Gastroesophageal sphincter (tissue), 4 donors: ENCODE measurements around the gene PDLIM4. TPM values are rescaled to one million over a fixed set of nuclear protein-coding genes. Genes with fewer than 3 reads are reported as not detected.

ENCODE experiments used
- ATAC-seq: fragments of 150-250 bp; one replicate; pipeline ENCODE4 v1.9.1; 2016; ENCODE audit warnings: mild to moderate bottlenecking, moderate library complexity
- H3K27ac ChIP-seq, 4 donors: fragments of 200-600 bp; sonication (generic) in 3 of 4; 1 replicate in 3 of 4; 2 replicates in 1 of 4; pipeline ENCODE4 v1.5.1; 2016 to 2019
- H3K27me3 ChIP-seq: fragments of 200-600 bp; sonication (generic); one replicate; pipeline ENCODE4 v1.5.1; 2019
- H3K36me3 ChIP-seq, 2 donors: fragments of 200-600 bp; sonication (generic); one replicate each; pipeline ENCODE4 v1.5.1; 2019; ENCODE audit warnings: control low read depth in 1 of 2
- H3K4me1 ChIP-seq, 3 donors: fragments of 200-600 bp; sonication (generic); 1 replicate in 2 of 3; 2 replicates in 1 of 3; pipeline ENCODE4 v1.5.1; 2016 to 2019; ENCODE audit warnings: control low read depth in 2 of 3
- H3K4me3 ChIP-seq, 2 donors: fragments of 200-600 bp; sonication (generic); one replicate each; pipeline ENCODE4 v1.5.1; 2019; ENCODE audit warnings: mild to moderate bottlenecking in 1 of 2, moderate library complexity in 1 of 2
- H3K9me3 ChIP-seq, 3 donors: fragments of 200-600 bp; sonication (generic); one replicate each; pipeline ENCODE4 v1.5.1; 2017 to 2019; ENCODE audit warnings: control low read depth in 2 of 3
- EP300 ChIP-seq: sonication (generic); formaldehyde crosslinking; IDR thresholded peaks from one replicate; pipeline ENCODE4 v1.6.1; 2017; ENCODE audit warnings: antibody characterized with exemption, mild to moderate bottlenecking
- POLR2A ChIP-seq, 2 donors: fragments of 450-650 bp; IDR thresholded peaks; one replicate each; pipeline ENCODE4 v1.6.1; 2017; ENCODE audit warnings: antibody characterized with exemption in 2 of 2, mild to moderate bottlenecking in 2 of 2, moderate library complexity in 1 of 2
- POLR2AphosphoS5 ChIP-seq: sonication (generic); formaldehyde crosslinking; IDR thresholded peaks from one replicate; pipeline ENCODE4 v1.6.1; 2017; ENCODE audit warnings: antibody characterized with exemption
- WGBS, 2 donors: methylation state at CpG; one replicate each; pipeline ENCODE4 v1.1.5; 2018; ENCODE audit warnings: low coverage in 1 of 2; 5-methylcytosine and 5-hydroxymethylcytosine counted together
- total RNA-seq, 4 donors: library from RNA; depleted of rRNA; stranded (reverse); fragments of >200 nt; gene quantifications; one replicate each; pipeline ENCODE4 v1.1.0, GENCODE V29; 2016
- TF ChIP-seq, protein P1 (sequence below), 4 experiments: fragments of 200-600 bp in 2 of 4; fragments of 450-650 bp in 2 of 4; sonication (generic) in 1 of 4; IDR thresholded peaks; one replicate each; pipeline ENCODE4 v1.5.1; 2017 to 2019; ENCODE audit warnings: antibody characterized with exemption in 4 of 4, mild to moderate bottlenecking in 2 of 4, moderate library complexity in 2 of 4

PDLIM4 gene
- total RNA-seq, 4 donors from 2014 or later = 75.0 to 200 (median 92.7) TPM

DNA sequence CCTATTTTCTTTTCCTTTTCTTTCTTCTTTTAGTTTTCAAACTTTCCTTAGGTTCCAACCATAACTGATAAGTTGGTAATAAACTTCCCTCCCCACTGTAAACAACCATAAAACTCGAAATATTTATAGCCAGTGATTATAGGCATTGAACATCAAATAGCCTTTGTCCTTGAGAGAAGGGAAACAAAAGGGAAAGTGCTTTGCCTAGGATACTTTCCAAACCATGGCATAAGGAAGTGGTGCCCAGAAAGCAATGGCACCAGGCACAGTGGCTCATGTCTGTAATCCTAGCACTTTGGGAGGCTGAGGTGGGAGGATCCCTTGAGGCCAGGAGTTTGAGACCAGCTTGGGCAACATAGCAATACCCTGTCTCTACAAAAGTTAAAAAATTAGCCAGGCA, 11.9 kb upstream of the PDLIM4 start:
- Histone ChIP-seq H3K27me3 (no peaks in the 10 kb centered on the region), H3K36me3 (no peaks in the 10 kb centered on the region), H3K4me3 (no peak overlapping the region), H3K4me1 (no peaks in the 10 kb centered on the region), H3K9me3 (peaks cover 0 to 27% (median 0%) of the 10 kb centered on the region in 3 donors), H3K27ac (no peak overlapping the region)
- TF ChIP-seq EP300 = no peak
- TF ChIP-seq POLR2A (IDR thresholded peaks at IDR 0.05) = no peak
- TF ChIP-seq POLR2AphosphoS5 = no peak
- TF ChIP-seq, protein P1, sequence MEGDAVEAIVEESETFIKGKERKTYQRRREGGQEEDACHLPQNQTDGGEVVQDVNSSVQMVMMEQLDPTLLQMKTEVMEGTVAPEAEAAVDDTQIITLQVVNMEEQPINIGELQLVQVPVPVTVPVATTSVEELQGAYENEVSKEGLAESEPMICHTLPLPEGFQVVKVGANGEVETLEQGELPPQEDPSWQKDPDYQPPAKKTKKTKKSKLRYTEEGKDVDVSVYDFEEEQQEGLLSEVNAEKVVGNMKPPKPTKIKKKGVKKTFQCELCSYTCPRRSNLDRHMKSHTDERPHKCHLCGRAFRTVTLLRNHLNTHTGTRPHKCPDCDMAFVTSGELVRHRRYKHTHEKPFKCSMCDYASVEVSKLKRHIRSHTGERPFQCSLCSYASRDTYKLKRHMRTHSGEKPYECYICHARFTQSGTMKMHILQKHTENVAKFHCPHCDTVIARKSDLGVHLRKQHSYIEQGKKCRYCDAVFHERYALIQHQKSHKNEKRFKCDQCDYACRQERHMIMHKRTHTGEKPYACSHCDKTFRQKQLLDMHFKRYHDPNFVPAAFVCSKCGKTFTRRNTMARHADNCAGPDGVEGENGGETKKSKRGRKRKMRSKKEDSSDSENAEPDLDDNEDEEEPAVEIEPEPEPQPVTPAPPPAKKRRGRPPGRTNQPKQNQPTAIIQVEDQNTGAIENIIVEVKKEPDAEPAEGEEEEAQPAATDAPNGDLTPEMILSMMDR (IDR thresholded peaks at IDR 0.05) = no peak
- ATAC-seq = no peak
- 60% methylated on average over 1 of the region's 1 CpG; no CpG with 5 or more reads in 1 of the 2 donors for WGBS, 2 donors

DNA sequence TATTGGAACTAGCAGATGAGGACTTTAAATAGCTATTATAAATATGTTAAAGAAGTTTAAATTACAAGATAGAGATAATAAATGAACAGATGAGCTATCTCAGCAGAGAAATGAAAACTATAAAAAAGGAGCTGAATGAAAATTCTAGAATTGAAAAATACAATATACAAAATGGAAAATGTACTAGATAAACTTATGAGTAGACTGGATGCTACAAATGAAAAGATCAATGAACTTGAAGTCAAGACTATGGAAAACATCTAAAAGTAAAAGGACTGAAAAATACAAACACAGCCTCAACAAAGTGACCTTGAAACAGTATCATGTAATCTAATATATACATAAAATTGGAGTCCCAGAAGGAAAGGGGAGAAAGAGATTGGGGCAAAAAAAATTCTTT, 10.7 kb upstream of the PDLIM4 start:
- no peak for TF ChIP-seq EP300
- no peak for TF ChIP-seq POLR2AphosphoS5
- TF ChIP-seq, protein P1 (IDR thresholded peaks at IDR 0.05) = no peak
- TF ChIP-seq POLR2A (IDR thresholded peaks at IDR 0.05) = no peak
- Histone ChIP-seq H3K4me1 (no peaks in the 10 kb centered on the region), H3K4me3 (no peak overlapping the region), H3K9me3 (peaks cover 0 to 27% (median 0%) of the 10 kb centered on the region in 3 donors), H3K27ac (no peak overlapping the region), H3K36me3 (no peaks in the 10 kb centered on the region), H3K27me3 (no peaks in the 10 kb centered on the region)
- no peak for ATAC-seq

DNA sequence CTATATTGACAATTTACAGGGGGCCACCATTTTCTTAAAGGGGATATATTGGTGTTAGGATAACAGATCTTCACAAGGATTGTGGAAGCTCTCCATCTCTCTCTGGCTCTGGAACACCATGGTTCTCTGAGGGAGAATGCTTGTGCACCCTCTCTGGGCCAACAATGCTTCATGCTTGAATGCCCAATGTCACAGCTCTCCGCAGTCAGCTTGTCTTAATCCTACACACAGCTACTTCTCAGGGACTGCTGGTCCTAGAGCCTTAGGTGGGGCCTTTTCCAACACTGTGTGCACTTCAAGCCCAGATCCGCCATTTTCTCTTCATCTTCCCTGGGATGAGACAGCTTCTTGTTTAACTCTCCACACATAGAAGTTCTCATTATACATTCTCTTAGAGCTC, 6.9 kb upstream of the PDLIM4 start:
- Histone ChIP-seq H3K36me3 (no peaks in the 10 kb centered on the region), H3K27me3 (no peaks in the 10 kb centered on the region), H3K4me3 (no peak overlapping the region), H3K27ac (no peak overlapping the region), H3K9me3 (peaks cover 0 to 10% (median 0%) of the 10 kb centered on the region in 3 donors), H3K4me1 (peaks cover 0 to 18% (median 10%) of the 10 kb centered on the region in 3 donors)
- 83 to 96% methylated on average over 1 to 2 of the region's 2 CpGs for WGBS, 2 donors
- TF ChIP-seq EP300 = no peak
- TF ChIP-seq POLR2A (IDR thresholded peaks at IDR 0.05) = no peak
- ATAC-seq = no peak

DNA sequence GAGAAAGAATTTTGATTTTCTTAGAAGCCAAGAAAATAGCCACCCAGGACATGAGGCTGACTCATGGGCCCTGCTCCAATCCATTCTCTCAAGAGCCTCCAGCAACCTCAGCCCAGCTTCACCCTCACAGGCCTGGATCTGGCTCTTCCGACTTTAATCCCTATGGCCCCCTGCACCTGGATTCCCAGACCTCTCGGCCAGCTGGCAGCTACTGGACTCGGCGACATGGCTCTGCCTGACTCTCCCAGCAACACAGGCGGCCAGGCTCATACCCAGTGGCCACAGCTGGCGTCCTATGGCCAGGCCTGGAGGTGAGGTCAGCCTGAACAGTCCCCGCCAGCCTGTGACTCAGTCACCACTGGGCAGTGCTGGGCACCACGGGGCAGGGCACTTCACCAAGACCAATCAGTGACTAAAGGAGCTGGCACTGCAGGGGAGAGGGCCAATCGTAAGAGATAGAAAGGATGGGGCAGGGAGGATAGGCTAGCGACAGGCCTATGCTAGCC, 6.2 kb upstream of the PDLIM4 start:
- peaks cover 0 to 3% (median 0%) of the 10 kb centered on the region in 3 donors for H3K9me3 ChIP-seq
- 100% methylated on average over 2 of the region's 10 CpGs; no CpG with 5 or more reads in 1 of the 2 donors for WGBS, 2 donors
- H3K36me3 ChIP-seq = no peaks in the 10 kb centered on the region
- ATAC-seq = no peak
- peaks cover 0 to 19% (median 10%) of the 10 kb centered on the region in 3 donors for H3K4me1 ChIP-seq
- TF ChIP-seq POLR2AphosphoS5 = no peak
- TF ChIP-seq EP300 = no peak
- TF ChIP-seq, protein P1 (IDR thresholded peaks at IDR 0.05) = no peak
- TF ChIP-seq POLR2A (IDR thresholded peaks at IDR 0.05) = no peak
- H3K27me3 ChIP-seq = no peaks in the 10 kb centered on the region
- no peak overlapping the region for H3K27ac ChIP-seq
- H3K4me3 ChIP-seq = no peak overlapping the region

DNA sequence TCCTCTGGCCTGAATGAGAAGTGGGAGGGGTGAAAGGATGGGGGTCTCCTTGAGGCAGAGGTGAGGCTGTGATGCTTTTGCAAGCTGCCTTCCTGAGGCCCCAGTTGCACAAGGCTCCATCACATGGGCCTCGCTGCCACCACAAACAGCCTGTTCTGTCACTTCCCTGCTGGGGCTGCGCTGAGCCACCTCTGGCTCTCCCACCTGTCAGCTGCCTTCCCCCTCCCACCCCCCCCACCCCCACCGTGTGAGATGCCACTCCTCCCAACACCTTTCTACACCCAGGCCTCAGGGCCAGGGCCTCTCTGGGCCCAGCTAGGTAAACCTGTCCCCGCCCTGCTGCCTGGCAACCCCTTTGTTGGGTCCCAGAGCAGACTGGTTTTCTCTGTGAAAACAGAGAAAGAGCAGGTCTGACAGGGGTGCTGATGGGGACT, 4.5 kb upstream of the PDLIM4 start:
- Histone ChIP-seq H3K27ac (no peak overlapping the region), H3K36me3 (no peaks in the 10 kb centered on the region), H3K27me3 (no peaks in the 10 kb centered on the region), H3K9me3 (no peaks in the 10 kb centered on the region), H3K4me3 (no peak overlapping the region), H3K4me1 (peaks cover 0 to 32% (median 13%) of the 10 kb centered on the region in 3 donors)
- no peak for ATAC-seq
- WGBS, 2 donors = no CpG with 5 or more reads among the region's 4 CpGs
- TF ChIP-seq, protein P1 (IDR thresholded peaks at IDR 0.05) = no peak
- TF ChIP-seq EP300 (no peak), POLR2A (IDR thresholded peaks at IDR 0.05) (no peak), POLR2AphosphoS5 (no peak)
